Activated naive CD8-positive, alpha-beta T cell treated with anti-CD3 and anti-CD28 coated beads, Interleukin-2, amount 50 U/mL, for 16 hours (primary cell): ENCODE results near the gene ELF2.
A peak's percentile ranks its signal among the peaks of the same experiment; 100 is the strongest.
"Not testable (repeated sequence)": the region's sequence is repeated elsewhere in the genome, so short reads cannot be mapped to it uniquely, and the experiment has no call there.

ENCODE experiments used
- DNase-seq: peaks from one replicate; pipeline ENCODE4 v3.0.0-alpha.2; 2020; ENCODE audit warnings: low read depth, low spot score

Gene ELF2

GRCh38 chr4:139188648-139189416, 11.8 kb upstream of the ELF2 start:
- no peak for DNase-seq

- no peak for DNase-seq
These were observed 7.1 kb upstream of the ELF2 start for GRCh38 chr4:139184129-139184528.

GRCh38 chr4:139177869-139178619, 1.0 kb upstream of the ELF2 start:
- DNase-seq: peak; percentile 66

DNA sequence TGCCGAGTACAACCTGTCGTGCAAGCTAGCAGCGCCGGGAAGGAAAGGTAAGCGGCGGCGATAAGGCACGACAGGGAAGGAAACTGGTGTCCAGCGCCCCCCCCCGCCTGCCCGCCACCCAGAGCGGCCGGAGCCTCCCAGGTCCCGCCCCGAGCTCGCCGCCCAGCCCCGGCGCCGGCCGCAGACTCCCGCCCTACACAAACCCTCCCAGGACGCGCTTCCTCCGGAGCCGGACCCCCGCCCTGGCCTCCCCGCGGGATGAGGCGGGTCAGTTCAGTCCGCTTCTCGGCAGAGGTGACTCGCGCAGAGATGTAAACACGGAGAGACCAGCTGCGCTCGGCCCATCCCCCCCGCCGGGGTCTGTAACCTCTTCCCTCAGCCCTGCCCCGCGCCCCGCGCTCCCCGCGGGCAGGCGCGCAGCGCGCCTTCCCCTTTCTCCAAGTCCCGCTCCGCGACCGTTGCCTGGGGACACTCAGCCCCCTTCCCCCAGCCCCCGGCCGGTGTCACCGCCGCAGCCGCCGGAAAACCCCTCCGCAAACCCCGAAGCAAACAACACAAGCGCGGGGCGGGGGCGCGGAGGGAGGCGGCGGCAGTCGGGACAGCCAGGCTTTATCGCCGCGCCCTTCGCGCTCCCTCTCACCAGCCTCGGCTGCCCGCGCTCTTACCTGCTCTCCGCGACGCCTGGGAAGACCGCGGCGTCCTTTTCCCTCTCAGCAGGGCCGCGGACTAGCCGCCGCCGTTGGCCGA, 543 bp downstream of the ELF2 start:
- peak; percentile 14 for DNase-seq

DNA sequence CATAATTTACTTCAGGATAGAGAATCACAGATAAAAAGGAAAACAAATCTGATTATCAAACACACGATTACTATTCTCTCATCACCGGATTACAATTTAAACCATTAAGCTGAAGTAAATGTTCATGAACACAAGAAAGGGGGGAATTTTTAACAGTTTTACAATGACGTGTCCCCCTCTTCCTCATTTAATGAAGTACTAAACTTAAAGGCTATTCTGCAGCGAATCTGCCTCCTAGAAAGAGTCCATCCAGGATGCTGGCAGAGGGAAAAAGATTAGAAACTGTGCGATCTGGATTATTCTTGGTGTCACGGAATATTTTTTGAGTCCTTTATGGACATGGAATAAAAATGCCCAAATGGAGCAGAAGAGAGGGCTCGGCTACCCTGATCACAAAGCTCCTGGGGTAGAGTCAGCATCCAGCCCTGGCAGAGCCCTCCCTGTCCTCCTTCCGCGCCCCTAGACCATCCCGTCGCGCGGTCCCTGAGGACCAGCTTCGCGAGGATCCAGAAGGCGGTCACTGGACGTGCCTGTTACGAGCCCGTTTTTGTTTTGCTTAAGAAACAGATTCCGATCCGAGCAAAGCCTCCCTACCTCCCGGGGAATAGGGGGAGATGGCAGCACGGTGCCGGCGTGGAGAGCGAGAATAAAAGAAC, 1.2 kb downstream of the ELF2 start:
- DNase-seq: no peak

- no peak for DNase-seq
These were observed 4.9 kb downstream of the ELF2 start for GRCh38 chr4:139171876-139172691.

GRCh38 chr4:139170932-139171331, 6.1 kb downstream of the ELF2 start:
- no peak for DNase-seq

GRCh38 chr4:139167774-139168444, 9.1 kb downstream of the ELF2 start:
- DNase-seq: no peak

DNA sequence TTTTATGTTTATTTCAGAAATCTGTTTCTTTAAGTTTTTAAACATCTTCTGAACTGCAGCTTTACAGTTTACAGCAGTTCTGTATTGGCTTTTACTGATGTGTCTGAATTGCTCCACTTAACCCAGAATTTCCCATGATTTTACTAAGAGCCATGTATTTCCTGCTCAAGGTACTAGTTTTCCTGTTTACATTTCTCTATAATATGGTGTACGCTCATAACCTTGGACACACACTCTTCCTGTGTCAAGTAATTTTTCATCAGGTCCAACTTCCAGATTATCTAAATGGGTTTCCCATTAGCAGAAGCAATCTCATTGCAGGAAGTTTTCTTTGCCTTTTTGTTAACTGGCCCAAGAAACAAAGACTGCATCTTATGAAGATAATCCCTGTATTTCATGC, 12.3 kb downstream of the ELF2 start:
- DNase-seq: no peak

DNA sequence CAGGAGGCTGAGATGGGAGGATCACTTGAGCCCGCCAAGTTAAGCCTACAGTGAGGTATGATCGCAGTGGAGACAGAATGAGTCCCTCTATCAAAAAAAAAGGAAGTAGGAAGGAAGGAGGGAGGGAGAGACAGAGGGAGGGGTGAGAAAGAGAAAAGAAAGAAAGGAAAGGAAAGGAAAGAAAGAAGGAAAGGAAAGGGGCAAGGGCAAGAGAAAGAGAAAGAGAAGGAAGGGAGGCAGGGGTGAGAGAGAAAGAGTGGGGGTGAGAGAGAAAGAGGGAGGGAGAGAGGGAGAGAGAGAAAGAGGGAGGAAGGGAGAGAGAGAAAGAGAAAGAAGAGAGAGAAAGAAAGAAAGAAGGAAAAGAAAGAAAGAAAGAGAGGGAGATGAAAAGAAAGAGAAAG, 13.2 kb downstream of the ELF2 start:
- DNase-seq: no peak

DNA sequence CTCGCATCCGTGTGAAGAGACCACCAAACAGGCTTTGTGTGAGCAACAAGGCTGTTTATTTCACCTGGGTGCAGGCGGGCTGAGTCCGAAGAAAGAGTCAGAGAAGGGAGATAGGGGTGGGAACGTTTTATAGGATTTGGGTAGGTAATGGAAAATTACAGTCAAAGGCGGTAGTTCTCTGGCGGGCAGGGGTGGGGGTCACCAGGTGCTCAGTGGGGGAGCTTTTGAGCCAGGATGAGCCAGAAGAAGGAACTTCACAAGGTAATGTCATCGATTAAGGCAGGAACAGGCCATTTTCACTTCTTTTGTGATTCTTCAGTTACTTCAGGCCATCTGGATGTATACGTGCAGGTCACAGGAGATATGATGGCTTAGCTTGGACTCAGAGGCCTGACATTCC, 19.0 kb downstream of the ELF2 start:
- DNase-seq: not testable (repeated sequence)

DNA sequence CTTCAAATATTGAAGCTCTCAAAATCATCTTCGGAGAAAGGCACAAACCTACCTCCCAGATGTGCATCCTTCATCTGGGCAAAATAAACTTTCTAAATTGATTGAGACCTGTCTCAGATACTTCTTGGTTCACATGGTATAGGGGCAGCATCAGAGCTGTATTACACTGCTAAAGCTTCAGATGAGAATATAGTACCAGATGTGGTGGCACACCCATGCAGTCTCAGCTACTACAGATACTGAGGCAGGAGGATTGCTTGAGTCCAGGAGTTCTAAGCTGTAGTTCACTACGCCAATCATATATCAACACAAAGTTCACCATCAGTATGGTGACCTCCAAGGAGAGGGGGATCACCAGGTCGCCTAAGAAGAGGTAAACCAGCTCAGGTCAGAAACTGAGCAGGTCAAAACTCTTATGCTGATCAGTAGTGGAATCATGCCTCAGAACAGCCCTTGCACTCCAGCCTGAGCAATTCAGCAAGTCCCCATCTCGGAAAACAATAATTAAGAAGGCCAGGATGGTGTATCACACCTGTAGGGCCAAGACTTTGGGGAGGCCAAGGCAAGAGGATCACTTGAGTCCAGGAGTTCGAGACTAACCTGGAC, 22.0 kb downstream of the ELF2 start:
- no peak for DNase-seq

GRCh38 chr4:139154538-139154937, 22.5 kb downstream of the ELF2 start:
- DNase-seq: no peak

GRCh38 chr4:139154134-139154421, 22.9 kb downstream of the ELF2 start:
- DNase-seq: no peak

GRCh38 chr4:139153411-139154133, 23.4 kb downstream of the ELF2 start:
- DNase-seq: no peak

DNA sequence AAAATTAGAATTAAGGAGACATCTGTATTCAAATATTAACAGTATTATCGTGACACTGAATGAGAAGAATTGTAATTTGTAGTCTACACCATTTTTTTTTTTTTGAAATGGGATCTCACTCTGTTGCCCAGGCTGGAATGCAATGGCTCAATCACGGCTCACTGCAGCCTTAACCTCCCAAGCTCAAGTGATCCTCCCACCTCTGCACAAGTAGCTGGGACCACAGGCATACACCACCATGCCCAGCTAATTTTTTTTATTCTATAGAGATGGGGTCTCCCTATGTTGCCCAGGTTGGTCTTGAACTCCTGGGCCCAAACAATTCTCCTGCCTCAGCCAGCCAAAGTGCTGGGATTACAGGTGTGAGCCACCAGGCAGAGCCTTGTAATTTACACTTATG, 24.8 kb downstream of the ELF2 start:
- DNase-seq: no peak

DNA sequence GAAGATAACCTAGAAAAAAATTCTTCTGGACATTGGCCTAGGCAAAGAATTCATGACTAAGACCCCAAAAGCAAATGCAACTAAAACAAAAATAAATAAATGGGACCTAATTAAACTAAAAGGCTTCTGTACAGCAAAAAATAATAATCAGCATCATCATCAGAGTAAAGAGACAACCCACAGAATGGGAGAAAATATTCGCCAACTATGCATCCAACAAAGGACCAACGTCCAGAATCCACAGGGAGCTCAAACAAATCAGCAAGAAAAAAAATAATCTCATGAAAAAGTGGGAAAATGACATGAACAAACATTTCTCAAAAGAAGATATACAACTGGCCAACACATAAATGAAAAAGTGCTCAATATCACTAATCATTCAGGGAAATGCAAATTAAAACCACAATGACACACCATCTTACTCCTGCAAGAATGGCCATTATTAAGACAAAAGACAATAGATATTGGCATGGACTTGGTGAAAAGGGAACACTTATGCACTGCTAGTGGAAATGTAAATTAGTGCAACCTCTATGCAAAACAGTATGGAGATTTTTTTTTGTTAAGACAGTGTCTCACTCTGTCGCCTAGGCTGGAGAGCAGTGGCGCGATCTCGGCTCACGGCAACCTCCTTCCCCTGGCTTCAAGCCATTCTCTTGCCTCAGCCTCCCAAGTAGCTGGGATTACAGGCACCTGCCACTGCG, 29.9 kb downstream of the ELF2 start:
- DNase-seq: no peak

GRCh38 chr4:139145552-139145932, 31.5 kb downstream of the ELF2 start:
- no peak for DNase-seq

DNA sequence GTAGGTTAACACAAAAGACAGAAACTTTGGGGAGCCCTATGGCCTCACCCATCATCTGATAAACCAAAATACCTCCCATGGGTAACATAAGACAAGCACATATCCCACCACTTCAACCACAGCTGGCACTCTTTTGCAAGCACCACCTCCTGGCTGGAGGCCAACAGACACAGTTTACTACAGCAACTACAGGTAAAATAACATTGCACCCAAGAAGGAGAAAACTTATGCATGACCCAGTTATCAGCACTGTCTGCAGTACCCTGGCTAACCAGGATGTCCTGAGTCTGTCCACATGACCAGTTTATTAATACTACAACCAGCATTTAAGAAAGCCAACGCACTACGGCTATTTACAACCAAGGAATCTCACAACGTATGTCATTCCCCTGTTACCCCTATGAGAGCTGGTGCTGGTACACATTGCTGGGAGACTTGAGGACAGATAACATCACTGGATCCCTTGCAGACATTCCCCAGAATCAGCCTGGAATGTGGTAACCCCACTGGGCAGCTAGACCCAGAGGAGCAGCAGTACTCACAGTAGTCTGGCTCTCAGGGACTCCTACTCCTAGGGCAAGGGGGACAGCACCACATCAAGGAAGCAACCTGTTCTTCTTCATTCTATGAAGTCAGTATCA, 32.0 kb downstream of the ELF2 start:
- no peak for DNase-seq
